Measurements from ENCODE around the gene AMBN.

The AMBN gene, protein sequence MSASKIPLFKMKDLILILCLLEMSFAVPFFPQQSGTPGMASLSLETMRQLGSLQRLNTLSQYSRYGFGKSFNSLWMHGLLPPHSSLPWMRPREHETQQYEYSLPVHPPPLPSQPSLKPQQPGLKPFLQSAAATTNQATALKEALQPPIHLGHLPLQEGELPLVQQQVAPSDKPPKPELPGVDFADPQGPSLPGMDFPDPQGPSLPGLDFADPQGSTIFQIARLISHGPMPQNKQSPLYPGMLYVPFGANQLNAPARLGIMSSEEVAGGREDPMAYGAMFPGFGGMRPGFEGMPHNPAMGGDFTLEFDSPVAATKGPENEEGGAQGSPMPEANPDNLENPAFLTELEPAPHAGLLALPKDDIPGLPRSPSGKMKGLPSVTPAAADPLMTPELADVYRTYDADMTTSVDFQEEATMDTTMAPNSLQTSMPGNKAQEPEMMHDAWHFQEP

DNA sequence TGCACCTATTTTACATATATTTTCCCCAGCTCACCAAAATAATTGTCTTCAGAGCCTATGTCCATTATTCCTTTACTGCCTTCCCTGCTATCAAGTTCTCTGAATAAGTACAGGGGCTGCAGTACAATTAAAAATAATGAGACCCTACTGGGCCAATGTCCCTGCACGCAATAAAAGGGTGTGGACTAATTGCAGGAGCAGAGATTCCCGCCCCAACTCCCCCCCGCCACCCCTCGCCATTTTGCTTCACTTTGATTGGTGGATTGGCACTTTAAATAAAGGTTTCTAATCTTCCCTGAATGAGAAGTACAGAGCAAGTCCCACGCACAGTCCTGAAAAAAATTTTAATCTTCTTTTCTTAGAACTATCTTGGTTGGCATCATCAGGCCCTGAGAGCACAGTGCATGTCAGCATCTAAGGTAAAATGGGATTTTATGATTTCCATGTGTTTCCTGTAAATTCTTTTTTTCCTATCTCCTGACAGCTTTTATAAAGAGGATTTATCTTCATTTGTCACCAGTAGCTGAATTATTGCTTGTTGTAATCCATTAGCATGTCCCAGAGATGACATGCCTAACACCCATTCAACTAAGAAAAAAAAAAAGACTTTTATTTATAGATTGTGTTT lies at the start of gene AMBN:
Gene AMBN, plus strand, starts transcription at position 302 of the 628 bp plus-strand sequence. Its CDS starts 103 bp downstream, at position 405.
- Histone ChIP-seq H3K27ac (ENCODE audit: low read depth, low read length) (no peak within 1 kb of the TSS), H3K4me1 (ENCODE audit: control insufficient read depth, insufficient read depth, low read length, unreplicated experiment) (peaks cover 4% of the 10 kb centered on the region), H2AFZ (ENCODE audit: low read length, unreplicated experiment) (no peak within 1 kb of the TSS), H3K36me3 (ENCODE audit: insufficient read depth, low read length) (no peaks in the 10 kb centered on the region), H3K4me3 (ENCODE audit: low read depth, low read length) (no peak within 1 kb of the TSS), H3K27me3 (ENCODE audit: insufficient read depth, low read length) (no peaks in the 10 kb centered on the region), H3K79me2 (ENCODE audit: control insufficient read depth, insufficient read depth, low read length, unreplicated experiment) (no peaks in the 10 kb centered on the region)

DNA sequence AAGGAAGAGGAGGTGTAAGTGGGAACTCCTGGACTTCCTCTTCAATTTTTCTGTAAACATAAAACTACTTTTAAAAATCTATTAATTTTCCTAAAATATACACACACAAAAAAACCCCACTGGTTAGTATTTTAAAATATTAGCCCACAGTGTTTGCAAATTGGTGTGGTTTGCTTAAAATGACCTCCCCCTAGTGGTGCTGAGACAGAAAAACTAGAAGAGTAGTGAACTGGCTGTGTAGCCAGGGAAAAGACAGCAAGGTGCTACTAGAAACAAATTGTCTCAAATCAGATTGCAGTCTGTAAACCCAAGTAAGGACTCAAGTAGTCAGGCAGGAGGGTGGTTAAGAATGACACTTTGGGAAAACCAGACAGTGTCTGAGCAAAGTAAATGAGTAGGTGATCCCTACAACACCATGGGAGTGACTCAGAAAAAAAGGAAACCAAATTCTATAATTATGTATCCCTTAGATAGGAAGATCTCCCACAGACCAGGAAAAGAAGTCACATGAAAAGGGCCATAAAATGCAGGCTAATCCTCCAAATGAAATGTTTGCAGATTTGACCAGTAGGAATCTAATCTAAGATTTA lies 47.7 kb upstream of the AMBN start:
- Histone ChIP-seq H3K36me3 (ENCODE audit: insufficient read depth, low read length) (no peaks in the 10 kb centered on the region), H3K4me1 (ENCODE audit: control insufficient read depth, insufficient read depth, low read length, unreplicated experiment) (no peaks in the 10 kb centered on the region), H3K4me3 (ENCODE audit: low read depth, low read length) (no peak overlapping the region), H3K79me2 (ENCODE audit: control insufficient read depth, insufficient read depth, low read length, unreplicated experiment) (no peaks in the 10 kb centered on the region), H3K27me3 (ENCODE audit: insufficient read depth, low read length) (peaks cover 25% of the 10 kb centered on the region), H2AFZ (ENCODE audit: low read length, unreplicated experiment) (no peak overlapping the region), H3K27ac (ENCODE audit: low read depth, low read length) (no peak overlapping the region)

DNA sequence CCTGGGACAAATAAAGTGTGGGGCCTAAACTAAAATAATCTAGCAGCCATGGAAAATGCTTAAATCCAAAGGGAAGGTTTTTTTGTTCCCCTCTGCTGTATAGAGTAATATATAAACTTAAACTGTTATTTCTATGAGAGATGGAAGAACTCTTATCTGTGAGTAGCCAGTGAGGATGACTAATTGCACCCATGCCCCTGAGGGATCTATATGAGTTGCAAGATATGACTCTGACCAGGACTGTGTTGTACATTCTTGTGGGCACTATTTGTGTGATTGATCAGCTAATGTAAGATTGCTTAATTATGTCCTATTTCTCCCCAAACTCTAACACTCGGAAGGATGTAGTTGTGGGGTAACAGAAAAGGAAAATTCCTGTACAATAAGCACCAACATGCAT lies 35.2 kb upstream of the AMBN start:
- no peak overlapping the region for H3K4me3 ChIP-seq (ENCODE audit: low read depth, low read length)
- H2AFZ ChIP-seq (ENCODE audit: low read length, unreplicated experiment): no peak overlapping the region
- H3K27me3 ChIP-seq (ENCODE audit: insufficient read depth, low read length): peaks cover 9% of the 10 kb centered on the region; the same call in 1 of the 2 replicates
- H3K4me1 ChIP-seq (ENCODE audit: control insufficient read depth, insufficient read depth, low read length, unreplicated experiment): peaks cover 13% of the 10 kb centered on the region
- H3K27ac ChIP-seq (ENCODE audit: low read depth, low read length): no peak overlapping the region
- H3K79me2 ChIP-seq (ENCODE audit: control insufficient read depth, insufficient read depth, low read length, unreplicated experiment): no peaks in the 10 kb centered on the region
- H3K36me3 ChIP-seq (ENCODE audit: insufficient read depth, low read length): no peaks in the 10 kb centered on the region

DNA sequence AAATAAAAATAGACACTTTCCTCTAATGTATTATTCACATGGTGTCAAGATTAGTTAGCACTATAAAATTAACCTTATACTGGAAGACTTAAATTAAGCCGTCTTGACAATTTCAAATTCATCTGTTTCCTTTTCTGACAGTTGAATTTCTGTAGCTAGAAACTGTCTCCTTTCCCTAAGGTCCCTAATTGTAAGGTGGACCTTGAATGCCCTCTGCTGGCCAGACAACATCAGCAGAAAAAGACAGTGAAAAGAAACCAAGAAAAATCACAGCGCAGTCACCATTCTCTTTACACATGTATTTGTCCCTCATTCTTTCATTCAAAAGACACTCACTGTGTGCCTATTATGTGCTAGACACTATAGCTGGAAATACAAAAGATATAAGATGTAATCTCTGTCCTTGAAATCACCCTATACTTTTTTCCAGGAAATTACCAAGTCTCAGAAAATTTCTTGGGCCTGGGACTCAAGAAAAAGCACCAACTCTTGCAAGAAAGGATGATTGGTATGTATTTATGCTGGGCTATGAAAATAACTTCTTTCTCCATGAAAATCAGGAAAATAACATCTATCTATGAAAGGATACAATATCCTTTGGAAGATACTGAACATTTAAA lies 32.7 kb upstream of the AMBN start:
- H3K27me3 ChIP-seq (ENCODE audit: insufficient read depth, low read length): no peaks in the 10 kb centered on the region
- no peaks in the 10 kb centered on the region for H3K79me2 ChIP-seq (ENCODE audit: control insufficient read depth, insufficient read depth, low read length, unreplicated experiment)
- H3K4me1 ChIP-seq (ENCODE audit: control insufficient read depth, insufficient read depth, low read length, unreplicated experiment): peaks cover 13% of the 10 kb centered on the region
- no peaks in the 10 kb centered on the region for H3K36me3 ChIP-seq (ENCODE audit: insufficient read depth, low read length)
- peak overlapping the region; percentile 86 for H2AFZ ChIP-seq (ENCODE audit: low read length, unreplicated experiment)
- peak overlapping the region; percentile 28; the same call in 1 of the 2 replicates for H3K4me3 ChIP-seq (ENCODE audit: low read depth, low read length)
- no peak overlapping the region for H3K27ac ChIP-seq (ENCODE audit: low read depth, low read length)

DNA sequence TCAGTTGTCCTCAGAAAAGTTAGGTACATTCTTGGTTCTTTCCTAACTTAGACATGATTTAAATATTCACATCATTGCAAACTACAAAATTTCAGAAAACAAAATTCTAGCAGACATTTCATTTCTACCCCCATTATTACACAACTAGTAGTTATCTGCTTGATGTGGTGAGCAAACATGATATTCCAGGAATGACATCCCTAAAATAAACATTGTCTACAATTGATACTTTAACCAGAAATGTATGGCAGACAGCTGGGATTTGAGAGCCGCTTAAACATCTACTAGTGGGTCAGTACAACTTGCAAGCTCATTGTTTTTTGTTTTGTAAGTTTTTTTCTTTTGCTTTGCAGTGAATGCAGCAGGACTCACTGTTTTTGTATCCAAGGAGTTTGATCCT lies 32.1 kb upstream of the AMBN start:
- Histone ChIP-seq H3K4me1 (ENCODE audit: control insufficient read depth, insufficient read depth, low read length, unreplicated experiment) (peaks cover 13% of the 10 kb centered on the region), H3K79me2 (ENCODE audit: control insufficient read depth, insufficient read depth, low read length, unreplicated experiment) (no peaks in the 10 kb centered on the region)

DNA sequence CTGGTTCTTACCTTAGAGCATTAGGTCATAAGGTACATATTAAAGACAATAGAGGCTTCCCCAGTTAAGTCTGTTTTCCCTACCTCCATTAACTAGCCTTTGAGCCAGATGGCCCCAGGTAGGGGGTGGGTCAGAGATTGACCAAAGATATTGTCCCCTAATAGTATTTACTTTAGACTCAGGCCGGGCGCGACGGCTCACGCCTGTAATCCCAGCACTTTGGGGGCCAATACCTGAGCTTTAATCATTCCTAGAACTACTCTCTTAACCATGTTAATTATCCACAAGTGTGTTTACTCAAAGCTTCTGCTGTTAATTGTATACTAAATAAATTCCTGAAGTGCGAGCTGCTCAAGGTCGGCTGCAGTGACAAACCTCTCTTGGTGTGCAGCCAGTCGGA lies 28.0 kb upstream of the AMBN start:
- Histone ChIP-seq H3K36me3 (ENCODE audit: insufficient read depth, low read length) (no peaks in the 10 kb centered on the region), H3K27ac (ENCODE audit: low read depth, low read length) (no peak overlapping the region), H3K4me1 (ENCODE audit: control insufficient read depth, insufficient read depth, low read length, unreplicated experiment) (peaks cover under 1% of the 10 kb centered on the region), H3K79me2 (ENCODE audit: control insufficient read depth, insufficient read depth, low read length, unreplicated experiment) (no peaks in the 10 kb centered on the region), H3K27me3 (ENCODE audit: insufficient read depth, low read length) (no peaks in the 10 kb centered on the region), H2AFZ (ENCODE audit: low read length, unreplicated experiment) (no peak overlapping the region), H3K4me3 (ENCODE audit: low read depth, low read length) (no peak overlapping the region)

More for the DNA sequence above, 32.1 kb upstream of the AMBN start:
- Histone ChIP-seq H2AFZ (ENCODE audit: low read length, unreplicated experiment) (peak overlapping the region; percentile 86), H3K27ac (ENCODE audit: low read depth, low read length) (no peak overlapping the region), H3K4me3 (ENCODE audit: low read depth, low read length) (no peak overlapping the region), H3K36me3 (ENCODE audit: insufficient read depth, low read length) (no peaks in the 10 kb centered on the region), H3K27me3 (ENCODE audit: insufficient read depth, low read length) (no peaks in the 10 kb centered on the region)

DNA sequence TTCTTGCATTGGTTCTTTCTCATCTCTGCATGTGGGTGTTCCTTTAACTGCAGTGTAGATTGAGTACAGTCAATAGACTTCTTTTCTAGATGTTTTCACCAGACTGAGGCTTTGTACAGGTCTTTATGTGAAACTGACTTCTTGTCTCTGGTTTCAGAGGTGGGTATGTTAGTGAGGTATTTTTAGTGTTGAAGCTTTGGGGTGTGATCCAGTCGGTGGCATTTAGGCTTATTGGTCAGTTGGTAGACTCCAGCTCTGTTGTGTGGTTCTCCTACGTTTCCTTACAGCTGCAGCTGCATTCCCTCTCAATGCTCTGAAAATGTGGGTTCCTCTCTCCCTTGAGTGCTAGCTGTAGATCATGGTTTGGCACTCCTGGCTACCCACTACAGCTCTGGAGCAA lies 21.3 kb upstream of the AMBN start:
- H3K27ac ChIP-seq (ENCODE audit: low read depth, low read length): no peak overlapping the region
- H3K79me2 ChIP-seq (ENCODE audit: control insufficient read depth, insufficient read depth, low read length, unreplicated experiment): no peaks in the 10 kb centered on the region
- no peak overlapping the region for H3K4me3 ChIP-seq (ENCODE audit: low read depth, low read length)
- no peaks in the 10 kb centered on the region for H3K36me3 ChIP-seq (ENCODE audit: insufficient read depth, low read length)
- H3K27me3 ChIP-seq (ENCODE audit: insufficient read depth, low read length): peaks cover 10% of the 10 kb centered on the region; the same call in 1 of the 2 replicates
- H3K4me1 ChIP-seq (ENCODE audit: control insufficient read depth, insufficient read depth, low read length, unreplicated experiment): no peaks in the 10 kb centered on the region
- H2AFZ ChIP-seq (ENCODE audit: low read length, unreplicated experiment): no peak overlapping the region

DNA sequence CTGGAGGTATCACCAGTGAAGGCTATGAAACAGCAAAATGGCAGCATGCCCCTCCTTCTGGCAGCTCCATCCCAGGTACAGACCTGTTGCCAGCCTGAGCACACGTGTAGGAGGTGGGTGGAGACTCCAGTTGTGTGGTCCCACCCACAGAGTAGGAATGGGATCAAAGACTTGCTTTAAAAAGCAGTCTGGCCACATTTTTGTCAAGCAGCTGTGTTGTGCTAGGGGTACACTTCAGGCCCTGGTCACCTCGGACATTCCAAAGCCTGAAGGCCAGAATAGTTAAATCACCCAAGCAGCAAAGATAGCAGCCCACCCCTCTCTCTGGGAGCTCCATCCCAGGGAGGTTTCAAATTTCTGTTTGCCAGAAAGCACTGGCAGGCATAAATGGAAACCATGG lies 20.3 kb upstream of the AMBN start:
- no peak overlapping the region for H3K27ac ChIP-seq (ENCODE audit: low read depth, low read length)
- H3K79me2 ChIP-seq (ENCODE audit: control insufficient read depth, insufficient read depth, low read length, unreplicated experiment): no peaks in the 10 kb centered on the region
- H3K27me3 ChIP-seq (ENCODE audit: insufficient read depth, low read length): peaks cover 10% of the 10 kb centered on the region; the same call in 1 of the 2 replicates
- no peaks in the 10 kb centered on the region for H3K36me3 ChIP-seq (ENCODE audit: insufficient read depth, low read length)
- H3K4me1 ChIP-seq (ENCODE audit: control insufficient read depth, insufficient read depth, low read length, unreplicated experiment): no peaks in the 10 kb centered on the region
- H2AFZ ChIP-seq (ENCODE audit: low read length, unreplicated experiment): no peak overlapping the region
- H3K4me3 ChIP-seq (ENCODE audit: low read depth, low read length): no peak overlapping the region

DNA sequence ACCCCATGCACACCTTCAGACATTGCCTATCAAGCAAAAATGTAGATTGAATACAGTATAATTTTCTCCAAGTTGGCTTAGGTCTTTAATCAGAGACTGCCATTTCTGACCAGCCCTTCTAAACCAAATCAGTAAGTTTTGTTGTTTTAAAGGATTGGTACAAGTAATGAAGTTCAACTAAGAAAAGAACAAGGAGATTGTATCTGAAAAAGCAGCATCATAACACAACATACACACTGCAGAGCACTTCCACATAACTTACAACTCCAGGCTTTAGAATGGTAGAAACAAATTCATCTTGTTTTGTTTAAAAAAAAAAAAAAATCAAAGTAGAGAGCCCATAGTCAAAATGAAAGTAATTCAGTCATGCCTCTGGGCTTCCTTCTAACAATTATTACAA lies 16.1 kb upstream of the AMBN start:
- no peak overlapping the region for H2AFZ ChIP-seq (ENCODE audit: low read length, unreplicated experiment)
- no peaks in the 10 kb centered on the region for H3K79me2 ChIP-seq (ENCODE audit: control insufficient read depth, insufficient read depth, low read length, unreplicated experiment)

DNA sequence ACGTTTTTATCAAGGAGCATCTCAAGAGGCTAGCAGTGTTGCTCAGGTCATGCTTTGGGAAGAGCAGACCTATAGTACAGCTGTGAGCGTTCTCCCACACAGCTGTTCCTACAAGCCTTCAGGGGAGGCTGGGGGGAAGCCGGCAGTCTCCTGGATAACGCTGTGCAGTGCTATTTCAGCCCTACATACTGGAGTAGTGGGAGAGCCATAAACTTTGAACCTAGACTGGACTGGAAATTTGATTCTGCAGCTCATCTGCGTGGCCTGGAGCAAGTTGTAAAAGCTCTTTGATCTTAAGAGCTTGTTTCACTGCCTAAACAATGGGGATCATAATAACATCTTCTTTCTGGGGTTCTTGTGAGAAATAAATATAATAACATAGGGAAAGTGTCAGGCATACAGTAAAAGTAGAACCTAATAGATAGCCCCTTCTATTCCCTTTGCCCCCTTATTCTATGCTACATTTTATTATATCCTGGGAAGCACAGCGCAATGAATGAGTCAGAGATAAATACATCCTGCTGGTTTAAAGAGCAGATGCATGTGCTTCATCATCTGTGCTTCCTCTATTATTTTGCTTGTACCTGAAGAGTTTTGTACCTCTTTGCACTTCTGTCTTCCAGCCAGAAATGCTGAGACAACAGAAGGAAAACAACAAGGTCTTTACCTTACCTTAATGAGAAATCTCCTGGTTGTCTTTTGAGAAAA lies 14.7 kb upstream of the AMBN start:
- no peaks in the 10 kb centered on the region for H3K79me2 ChIP-seq (ENCODE audit: control insufficient read depth, insufficient read depth, low read length, unreplicated experiment)
- H3K27me3 ChIP-seq (ENCODE audit: insufficient read depth, low read length): no peaks in the 10 kb centered on the region; the same call in 1 of the 2 replicates
- no peaks in the 10 kb centered on the region for H3K4me1 ChIP-seq (ENCODE audit: control insufficient read depth, insufficient read depth, low read length, unreplicated experiment)
- H3K4me3 ChIP-seq (ENCODE audit: low read depth, low read length): no peak overlapping the region
- no peaks in the 10 kb centered on the region for H3K36me3 ChIP-seq (ENCODE audit: insufficient read depth, low read length)
- no peak overlapping the region for H2AFZ ChIP-seq (ENCODE audit: low read length, unreplicated experiment)
- no peak overlapping the region for H3K27ac ChIP-seq (ENCODE audit: low read depth, low read length)

More for the DNA sequence above, 16.1 kb upstream of the AMBN start:
- H3K27ac ChIP-seq (ENCODE audit: low read depth, low read length): no peak overlapping the region
- no peaks in the 10 kb centered on the region; the same call in 1 of the 2 replicates for H3K27me3 ChIP-seq (ENCODE audit: insufficient read depth, low read length)
- H3K4me3 ChIP-seq (ENCODE audit: low read depth, low read length): no peak overlapping the region
- no peaks in the 10 kb centered on the region for H3K4me1 ChIP-seq (ENCODE audit: control insufficient read depth, insufficient read depth, low read length, unreplicated experiment)
- no peaks in the 10 kb centered on the region for H3K36me3 ChIP-seq (ENCODE audit: insufficient read depth, low read length)

Data from ACC112 (cell line).